ENCODE results near the gene C4A.
"Not testable (repeated sequence)": the region's sequence is repeated elsewhere in the genome, so short reads cannot be mapped to it uniquely, and the experiment has no call there.

GRCh38 chr6:31981744-31982143 is at the start of gene C4A:
- not testable (repeated sequence) for TF ChIP-seq CTCF (IDR thresholded peaks at IDR 0.05); POLR2AphosphoS5 (IDR thresholded peaks at IDR 0.05); EP300 (IDR thresholded peaks at IDR 0.05); POLR2A (IDR thresholded peaks at IDR 0.05; ENCODE audit: low read depth)

Data from esophagus muscularis mucosa (tissue), 4 donors.